ENCODE data around the gene HBEGF.

HBEGF gene

GRCh38 chr5:140301136-140301535 is 45.3 kb downstream of the HBEGF start:
- DNase-seq: no peak

- no peak for DNase-seq
These were observed 47.3 kb downstream of the HBEGF start for GRCh38 chr5:140299056-140299455.

GRCh38 chr5:140298183-140298601 is 48.2 kb downstream of the HBEGF start:
- no peak for DNase-seq

GRCh38 chr5:140297283-140297682 is 49.1 kb downstream of the HBEGF start:
- DNase-seq: no peak

DNA sequence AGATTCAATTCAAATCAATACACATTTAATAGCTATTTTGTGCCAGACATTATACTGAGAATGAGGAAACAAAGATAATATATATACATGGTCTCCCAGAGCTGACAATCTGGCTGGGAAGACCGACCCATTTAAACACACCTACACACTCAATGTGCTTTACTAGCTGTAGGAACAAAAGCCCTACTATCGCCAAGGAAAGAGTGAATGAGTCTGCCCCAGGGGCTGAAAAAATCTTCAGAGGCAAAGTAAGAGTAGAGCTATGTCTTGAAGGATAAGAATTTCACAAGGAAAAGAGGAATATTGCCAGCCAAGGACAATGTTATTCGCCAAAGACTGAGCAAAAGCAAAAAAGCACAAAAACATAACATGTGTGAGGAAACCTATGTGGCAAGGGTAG is 50.1 kb downstream of the HBEGF start:
- DNase-seq: no peak

- DNase-seq: peak; percentile 19
These were observed 51.0 kb downstream of the HBEGF start for GRCh38 chr5:140295414-140295813.

DNA sequence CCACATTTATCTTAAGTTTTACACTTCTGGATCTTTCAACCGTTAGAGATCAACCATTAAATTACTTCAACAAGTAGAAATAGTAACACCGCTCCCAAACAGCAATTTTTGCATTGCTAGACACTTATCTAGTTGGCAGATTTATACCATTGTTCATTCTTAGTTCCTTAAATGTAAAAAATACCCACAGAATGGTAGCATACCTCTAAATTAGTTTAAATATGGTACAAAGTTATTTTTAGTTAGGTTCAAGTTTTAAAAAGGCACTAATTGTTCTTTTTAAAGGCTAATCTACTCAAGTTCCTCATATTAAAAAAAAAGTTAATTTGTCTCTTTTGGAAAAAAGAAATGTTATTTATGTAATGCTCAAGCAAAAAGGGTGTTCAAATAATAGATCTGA is 51.6 kb downstream of the HBEGF start:
- DNase-seq: no peak

DNA sequence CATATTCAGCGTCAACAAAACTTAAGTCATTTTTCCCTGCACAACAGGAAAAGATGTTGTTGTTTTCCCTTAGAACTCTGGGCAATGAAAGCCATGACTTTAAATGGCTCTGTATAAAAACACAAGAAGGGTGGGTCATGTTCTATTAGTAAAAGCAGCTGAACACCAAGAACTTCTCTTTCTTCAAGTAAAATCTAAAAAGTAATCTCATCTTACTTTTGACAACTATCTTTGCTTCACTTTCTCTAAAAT is 52.6 kb downstream of the HBEGF start:
- DNase-seq: no peak

DNA sequence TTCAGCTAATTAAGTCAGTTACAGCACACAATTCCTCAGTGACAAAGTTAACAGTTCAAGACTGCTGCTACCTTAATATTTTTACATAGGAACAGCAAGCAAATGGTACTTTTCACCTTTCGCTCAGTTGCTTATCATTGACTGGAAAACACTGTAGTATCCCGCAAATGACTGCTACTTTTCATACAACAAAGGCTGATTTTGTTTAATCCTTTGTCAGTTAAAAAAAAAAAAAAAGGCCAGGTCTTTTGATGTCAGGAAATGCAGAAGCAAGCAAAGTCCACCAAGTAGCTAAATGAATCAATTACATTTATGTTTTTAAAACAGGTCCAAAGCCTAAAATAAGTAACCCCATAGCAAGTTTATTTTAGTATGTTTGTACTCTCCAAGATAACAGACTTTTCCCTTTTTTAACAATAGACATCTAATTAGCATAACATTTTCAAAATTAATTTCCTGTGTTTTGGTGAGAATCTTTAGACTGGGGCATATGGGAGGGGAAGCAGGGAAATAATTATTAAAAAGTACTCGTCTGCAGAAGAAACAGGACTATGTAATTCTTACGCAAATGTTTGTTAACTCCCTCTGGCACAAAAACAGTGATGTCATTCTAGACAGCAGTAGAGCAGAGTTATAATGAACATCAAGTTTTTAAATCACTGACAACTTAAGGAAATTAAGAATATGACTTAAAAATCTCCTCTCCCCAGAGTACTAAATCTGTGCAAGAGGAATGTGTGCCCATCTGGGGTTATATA is 53.1 kb downstream of the HBEGF start:
- no peak for DNase-seq

DNA sequence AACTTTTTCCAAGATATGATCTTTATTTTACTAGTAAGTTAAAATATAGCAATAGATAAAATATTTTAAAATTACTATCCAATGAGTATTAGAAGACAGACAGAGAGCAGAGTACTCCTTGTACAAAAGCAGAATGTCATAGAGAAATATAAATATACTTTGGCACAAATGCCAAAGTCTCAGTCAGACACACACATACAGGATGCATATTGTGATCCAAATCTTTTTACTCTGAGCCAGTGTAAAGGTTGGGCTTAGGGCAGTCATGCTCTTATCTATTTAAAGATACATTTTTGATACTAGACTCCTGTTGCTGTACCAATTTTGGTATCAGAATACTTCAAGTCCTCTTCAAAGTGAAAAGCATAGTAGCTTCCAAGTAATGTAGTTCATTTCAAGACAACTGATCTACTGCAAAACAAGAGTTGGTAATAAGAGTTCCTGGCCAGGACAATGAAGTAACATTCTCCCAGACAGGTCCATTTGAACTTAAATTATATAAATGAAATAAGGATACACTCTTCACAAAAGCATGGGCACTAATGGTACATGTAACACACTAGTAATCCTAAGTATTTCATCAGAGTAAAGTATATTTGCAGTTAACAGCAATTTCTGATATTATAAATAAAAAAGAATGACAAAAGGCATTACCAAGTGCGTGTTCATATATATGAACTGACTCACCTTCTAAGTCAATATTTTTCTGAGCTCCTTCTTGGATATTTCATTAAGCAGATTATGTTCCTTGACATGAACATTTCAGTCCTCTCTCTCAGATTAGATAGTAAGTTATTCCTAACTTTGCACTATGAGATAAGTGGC is 54.0 kb downstream of the HBEGF start:
- no peak for DNase-seq

DNA sequence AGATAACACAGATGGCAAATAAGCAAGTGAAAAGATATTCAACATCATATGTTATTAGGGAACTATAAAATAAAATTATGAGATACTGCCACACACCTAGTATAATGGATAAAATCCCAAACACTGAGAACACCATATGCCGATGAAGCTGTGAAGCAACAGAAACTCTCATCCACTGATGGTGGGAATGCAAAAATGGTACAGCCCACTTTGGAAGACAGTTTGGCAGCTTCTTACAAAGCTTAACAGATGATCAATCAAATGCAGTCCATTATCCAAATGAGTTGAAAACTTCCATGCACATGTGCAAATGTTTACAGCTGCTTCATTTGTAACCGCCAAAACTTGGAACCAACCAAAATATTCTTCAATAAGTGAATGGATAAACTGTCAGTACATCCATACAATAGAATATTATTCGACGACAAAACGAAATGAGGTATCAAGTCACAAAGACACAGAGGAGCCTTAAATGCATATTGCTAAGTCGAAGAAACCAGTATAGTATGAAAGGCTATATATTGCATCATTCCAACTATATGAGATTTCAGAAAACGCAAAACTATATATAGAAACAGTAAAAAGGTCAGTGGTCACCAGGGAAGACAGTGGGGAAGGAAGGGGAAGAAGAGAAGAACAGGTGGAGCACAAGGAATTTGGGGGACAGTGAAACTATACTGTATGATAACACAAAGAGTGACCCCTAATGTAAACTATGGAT is 58.4 kb downstream of the HBEGF start:
- no peak for DNase-seq

DNA sequence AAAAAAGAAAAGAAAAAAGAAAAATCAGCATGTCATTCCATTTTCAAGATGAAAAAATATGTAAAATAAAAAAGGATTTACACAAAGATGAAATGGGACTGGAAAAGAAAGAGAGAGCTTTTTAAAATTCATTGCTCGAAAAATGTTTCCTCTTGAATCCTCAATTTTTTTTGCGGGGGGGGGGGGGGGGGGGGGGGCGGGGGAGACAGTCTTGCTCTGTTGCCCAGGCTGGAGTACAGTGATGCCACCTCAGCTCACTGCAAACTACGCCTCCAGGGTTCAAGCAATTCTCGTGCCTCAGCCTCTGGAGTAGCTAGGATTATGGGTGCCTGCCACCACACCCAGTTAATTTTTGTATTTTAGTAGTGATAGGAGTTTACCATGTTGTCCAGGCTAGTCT is 60.0 kb downstream of the HBEGF start:
- no peak for DNase-seq

DNA sequence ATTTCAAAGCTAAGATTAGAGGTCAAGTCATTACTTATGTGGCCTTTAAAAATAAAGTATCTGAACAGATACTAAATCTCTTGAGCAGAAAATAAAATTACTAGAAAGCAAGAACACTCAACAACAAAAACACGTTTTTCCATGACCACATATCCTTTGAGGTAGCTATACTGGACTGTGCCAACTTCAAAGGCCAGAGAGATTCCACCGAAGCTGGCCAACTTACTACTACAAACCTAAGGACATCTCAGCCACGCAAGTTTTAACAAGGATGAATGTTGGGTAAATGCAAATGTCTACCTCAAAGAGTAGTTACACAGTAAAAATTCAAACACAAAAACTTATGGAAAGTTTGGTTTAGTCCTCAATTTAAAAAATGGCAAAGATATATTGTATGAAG is 62.4 kb downstream of the HBEGF start:
- DNase-seq: no peak

Data from activated CD4-positive, alpha-beta T cell treated with anti-CD3 and anti-CD28 coated beads for 4 hours (primary cell).